ENCODE results near the gene RBM25. TPM values are rescaled to one million over a fixed set of nuclear protein-coding genes. Genes with fewer than 3 reads are reported as not detected.

RBM25 gene
- total and polyA plus RNA-seq, 2 experiments from 2014 or later, result 120 to 204 TPM

DNA sequence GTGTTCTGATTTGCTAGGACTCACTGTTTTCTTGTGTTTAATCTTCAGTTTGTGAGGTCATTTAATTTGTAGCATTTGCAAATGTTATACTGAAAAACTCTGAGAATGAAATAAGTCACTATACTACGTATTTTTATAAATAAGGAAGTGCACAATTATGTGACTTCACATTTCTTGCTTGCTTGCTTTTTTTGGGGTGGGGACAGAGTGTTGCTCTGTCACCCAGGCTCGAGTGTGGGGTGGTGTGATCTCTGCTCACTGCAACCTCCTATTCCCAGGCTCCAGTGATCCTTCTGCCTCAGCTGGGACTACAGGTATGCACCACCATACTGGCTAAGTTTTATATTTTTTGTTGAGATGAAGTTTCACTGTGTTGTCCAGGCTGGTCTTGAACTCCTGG is 32.7 kb downstream of the RBM25 start (continued):
- TF ChIP-seq, protein P1, sequence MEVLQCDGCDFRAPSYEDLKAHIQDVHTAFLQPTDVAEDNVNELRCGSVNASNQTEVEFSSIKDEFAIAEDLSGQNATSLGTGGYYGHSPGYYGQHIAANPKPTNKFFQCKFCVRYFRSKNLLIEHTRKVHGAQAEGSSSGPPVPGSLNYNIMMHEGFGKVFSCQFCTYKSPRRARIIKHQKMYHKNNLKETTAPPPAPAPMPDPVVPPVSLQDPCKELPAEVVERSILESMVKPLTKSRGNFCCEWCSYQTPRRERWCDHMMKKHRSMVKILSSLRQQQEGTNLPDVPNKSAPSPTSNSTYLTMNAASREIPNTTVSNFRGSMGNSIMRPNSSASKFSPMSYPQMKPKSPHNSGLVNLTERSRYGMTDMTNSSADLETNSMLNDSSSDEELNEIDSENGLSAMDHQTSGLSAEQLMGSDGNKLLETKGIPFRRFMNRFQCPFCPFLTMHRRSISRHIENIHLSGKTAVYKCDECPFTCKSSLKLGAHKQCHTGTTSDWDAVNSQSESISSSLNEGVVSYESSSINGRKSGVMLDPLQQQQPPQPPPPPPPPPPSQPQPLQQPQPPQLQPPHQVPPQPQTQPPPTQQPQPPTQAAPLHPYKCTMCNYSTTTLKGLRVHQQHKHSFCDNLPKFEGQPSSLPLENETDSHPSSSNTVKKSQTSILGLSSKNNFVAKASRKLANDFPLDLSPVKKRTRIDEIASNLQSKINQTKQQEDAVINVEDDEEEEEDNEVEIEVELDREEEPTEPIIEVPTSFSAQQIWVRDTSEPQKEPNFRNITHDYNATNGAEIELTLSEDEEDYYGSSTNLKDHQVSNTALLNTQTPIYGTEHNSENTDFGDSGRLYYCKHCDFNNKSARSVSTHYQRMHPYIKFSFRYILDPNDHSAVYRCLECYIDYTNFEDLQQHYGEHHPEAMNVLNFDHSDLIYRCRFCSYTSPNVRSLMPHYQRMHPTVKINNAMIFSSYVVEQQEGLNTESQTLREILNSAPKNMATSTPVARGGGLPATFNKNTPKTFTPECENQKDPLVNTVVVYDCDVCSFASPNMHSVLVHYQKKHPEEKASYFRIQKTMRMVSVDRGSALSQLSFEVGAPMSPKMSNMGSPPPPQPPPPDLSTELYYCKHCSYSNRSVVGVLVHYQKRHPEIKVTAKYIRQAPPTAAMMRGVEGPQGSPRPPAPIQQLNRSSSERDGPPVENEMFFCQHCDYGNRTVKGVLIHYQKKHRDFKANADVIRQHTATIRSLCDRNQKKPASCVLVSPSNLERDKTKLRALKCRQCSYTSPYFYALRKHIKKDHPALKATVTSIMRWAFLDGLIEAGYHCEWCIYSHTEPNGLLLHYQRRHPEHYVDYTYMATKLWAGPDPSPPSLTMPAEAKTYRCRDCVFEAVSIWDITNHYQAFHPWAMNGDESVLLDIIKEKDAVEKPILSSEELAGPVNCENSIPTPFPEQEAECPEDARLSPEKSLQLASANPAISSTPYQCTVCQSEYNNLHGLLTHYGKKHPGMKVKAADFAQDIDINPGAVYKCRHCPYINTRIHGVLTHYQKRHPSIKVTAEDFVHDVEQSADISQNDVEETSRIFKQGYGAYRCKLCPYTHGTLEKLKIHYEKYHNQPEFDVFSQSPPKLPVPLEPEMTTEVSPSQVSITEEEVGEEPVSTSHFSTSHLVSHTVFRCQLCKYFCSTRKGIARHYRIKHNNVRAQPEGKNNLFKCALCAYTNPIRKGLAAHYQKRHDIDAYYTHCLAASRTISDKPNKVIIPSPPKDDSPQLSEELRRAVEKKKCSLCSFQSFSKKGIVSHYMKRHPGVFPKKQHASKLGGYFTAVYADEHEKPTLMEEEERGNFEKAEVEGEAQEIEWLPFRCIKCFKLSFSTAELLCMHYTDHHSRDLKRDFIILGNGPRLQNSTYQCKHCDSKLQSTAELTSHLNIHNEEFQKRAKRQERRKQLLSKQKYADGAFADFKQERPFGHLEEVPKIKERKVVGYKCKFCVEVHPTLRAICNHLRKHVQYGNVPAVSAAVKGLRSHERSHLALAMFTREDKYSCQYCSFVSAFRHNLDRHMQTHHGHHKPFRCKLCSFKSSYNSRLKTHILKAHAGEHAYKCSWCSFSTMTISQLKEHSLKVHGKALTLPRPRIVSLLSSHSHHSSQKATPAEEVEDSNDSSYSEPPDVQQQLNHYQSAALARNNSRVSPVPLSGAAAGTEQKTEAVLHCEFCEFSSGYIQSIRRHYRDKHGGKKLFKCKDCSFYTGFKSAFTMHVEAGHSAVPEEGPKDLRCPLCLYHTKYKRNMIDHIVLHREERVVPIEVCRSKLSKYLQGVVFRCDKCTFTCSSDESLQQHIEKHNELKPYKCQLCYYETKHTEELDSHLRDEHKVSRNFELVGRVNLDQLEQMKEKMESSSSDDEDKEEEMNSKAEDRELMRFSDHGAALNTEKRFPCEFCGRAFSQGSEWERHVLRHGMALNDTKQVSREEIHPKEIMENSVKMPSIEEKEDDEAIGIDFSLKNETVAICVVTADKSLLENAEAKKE (CRISPR knock-in tag; IDR thresholded peaks at IDR 0.05), result no peak
- TF ChIP-seq CREB1 (CRISPR knock-in tag; IDR thresholded peaks at IDR 0.05; ENCODE audit: low read depth) (no peak), JUNB (IDR thresholded peaks at IDR 0.05; ENCODE audit: unreplicated experiment) (no peak)

DNA sequence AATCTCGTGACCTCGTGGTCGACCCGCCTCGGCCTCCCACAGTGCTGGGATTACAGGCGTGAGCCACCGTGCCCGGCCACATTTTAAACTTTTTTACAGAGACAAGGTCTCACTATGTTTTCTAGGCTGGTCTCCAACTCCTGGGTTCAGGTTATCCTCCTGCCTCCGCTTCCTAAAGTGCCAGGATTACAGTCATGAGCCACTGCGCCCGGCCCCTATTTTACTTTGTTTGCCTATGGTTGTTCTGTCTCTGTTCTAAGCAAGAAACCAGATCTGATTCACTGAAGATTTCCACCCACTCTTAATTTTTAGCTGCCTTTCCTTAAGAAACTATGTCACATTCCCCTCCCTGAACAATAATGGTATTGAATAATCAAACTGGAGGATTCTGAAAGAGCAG is 39.1 kb downstream of the RBM25 start:
- no peak for ATAC-seq
- no peaks in the 10 kb centered on the region for H3K27me3 ChIP-seq (ENCODE audit: insufficient read depth)
- H3K79me2 ChIP-seq (replicated peaks; ENCODE audit: insufficient read depth), result peaks cover 73% of the 10 kb centered on the region
- TF ChIP-seq POLR2AphosphoS5 (IDR thresholded peaks at IDR 0.05; ENCODE audit: low read depth), result no peak
- no peak for TF ChIP-seq EZH2phosphoT487 (IDR thresholded peaks at IDR 0.05; ENCODE audit: unreplicated experiment)
- TF ChIP-seq, protein P2, sequence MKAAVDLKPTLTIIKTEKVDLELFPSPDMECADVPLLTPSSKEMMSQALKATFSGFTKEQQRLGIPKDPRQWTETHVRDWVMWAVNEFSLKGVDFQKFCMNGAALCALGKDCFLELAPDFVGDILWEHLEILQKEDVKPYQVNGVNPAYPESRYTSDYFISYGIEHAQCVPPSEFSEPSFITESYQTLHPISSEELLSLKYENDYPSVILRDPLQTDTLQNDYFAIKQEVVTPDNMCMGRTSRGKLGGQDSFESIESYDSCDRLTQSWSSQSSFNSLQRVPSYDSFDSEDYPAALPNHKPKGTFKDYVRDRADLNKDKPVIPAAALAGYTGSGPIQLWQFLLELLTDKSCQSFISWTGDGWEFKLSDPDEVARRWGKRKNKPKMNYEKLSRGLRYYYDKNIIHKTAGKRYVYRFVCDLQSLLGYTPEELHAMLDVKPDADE (IDR thresholded peaks at IDR 0.05), result no peak
- no peak for TF ChIP-seq EZH2 (IDR thresholded peaks at IDR 0.05; ENCODE audit: low read depth, unreplicated experiment)
- no peak for TF ChIP-seq CREB1 (CRISPR knock-in tag; IDR thresholded peaks at IDR 0.05; ENCODE audit: low read depth)
- H2AFZ ChIP-seq, result no peak overlapping the region
- Mint-ChIP-seq H3K27me3 (ENCODE audit: insufficient read depth, low read depth, poor library complexity) (peaks cover 3% of the 10 kb centered on the region), H3K4me1 (peaks cover 5% of the 10 kb centered on the region; the same call in 2 of the 3 replicates), H3K4me3 (no peak overlapping the region), H3K36me3 (ENCODE audit: low read depth) (peaks cover 78% of the 10 kb centered on the region), H3K27ac (no peak overlapping the region), H3K9me3 (no peaks in the 10 kb centered on the region)
- no peak overlapping the region for H3K4me3 ChIP-seq
- H3K9me2 ChIP-seq (ENCODE audit: insufficient read depth), result no peaks in the 10 kb centered on the region
- peak overlapping the region; percentile 46; the same call in 1 of the 2 replicates for H3K27ac ChIP-seq (ENCODE audit: low read depth)
- H3K4me1 ChIP-seq (ENCODE audit: insufficient read depth), result peaks cover 4% of the 10 kb centered on the region; the same call in 1 of the 2 replicates
- peaks cover 30% of the 10 kb centered on the region for H4K20me1 ChIP-seq (replicated peaks; ENCODE audit: insufficient read depth)
- peaks cover 4% of the 10 kb centered on the region; the same call in 1 of the 2 replicates for H3F3A ChIP-seq (replicated peaks; ENCODE audit: low read depth)
- no peak overlapping the region for H3K4me2 ChIP-seq
- DNase-seq (ENCODE audit: low spot score), result no peak
- peaks cover 48% of the 10 kb centered on the region for H3K36me3 ChIP-seq (ENCODE audit: insufficient read depth)
